Measurements from ENCODE around the gene WNT3.

DNA sequence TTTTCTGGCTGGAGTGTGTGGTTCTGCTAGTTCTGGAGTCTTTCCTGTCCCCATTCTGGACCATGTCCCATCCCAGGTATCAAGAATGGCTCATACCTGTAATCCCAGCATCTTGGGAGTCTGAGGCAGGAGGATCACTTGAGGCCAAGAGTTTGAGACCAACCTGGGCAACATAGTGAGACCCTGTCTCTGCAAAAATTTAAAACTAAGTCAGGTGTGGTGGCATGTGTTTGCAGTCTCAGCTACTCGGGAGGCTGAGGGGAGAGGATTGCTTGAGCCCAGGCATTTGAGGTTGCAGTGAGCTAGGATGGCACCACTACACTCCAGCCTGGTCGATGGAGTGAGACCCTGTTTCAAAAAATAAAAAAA lies 15.3 kb upstream of the WNT3 start:
- TF ChIP-seq, protein P1, sequence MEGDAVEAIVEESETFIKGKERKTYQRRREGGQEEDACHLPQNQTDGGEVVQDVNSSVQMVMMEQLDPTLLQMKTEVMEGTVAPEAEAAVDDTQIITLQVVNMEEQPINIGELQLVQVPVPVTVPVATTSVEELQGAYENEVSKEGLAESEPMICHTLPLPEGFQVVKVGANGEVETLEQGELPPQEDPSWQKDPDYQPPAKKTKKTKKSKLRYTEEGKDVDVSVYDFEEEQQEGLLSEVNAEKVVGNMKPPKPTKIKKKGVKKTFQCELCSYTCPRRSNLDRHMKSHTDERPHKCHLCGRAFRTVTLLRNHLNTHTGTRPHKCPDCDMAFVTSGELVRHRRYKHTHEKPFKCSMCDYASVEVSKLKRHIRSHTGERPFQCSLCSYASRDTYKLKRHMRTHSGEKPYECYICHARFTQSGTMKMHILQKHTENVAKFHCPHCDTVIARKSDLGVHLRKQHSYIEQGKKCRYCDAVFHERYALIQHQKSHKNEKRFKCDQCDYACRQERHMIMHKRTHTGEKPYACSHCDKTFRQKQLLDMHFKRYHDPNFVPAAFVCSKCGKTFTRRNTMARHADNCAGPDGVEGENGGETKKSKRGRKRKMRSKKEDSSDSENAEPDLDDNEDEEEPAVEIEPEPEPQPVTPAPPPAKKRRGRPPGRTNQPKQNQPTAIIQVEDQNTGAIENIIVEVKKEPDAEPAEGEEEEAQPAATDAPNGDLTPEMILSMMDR (conservative IDR thresholded peaks at IDR 0.05; ENCODE audit: low read length) = no peak
- TF ChIP-seq EZH2phosphoT487 (IDR thresholded peaks at IDR 0.05; ENCODE audit: borderline replicate concordance, low read depth, low read length) = no peak
